K562 (cell line): Measurements from ENCODE around the gene FAM114A1. TPM values are rescaled to one million over a fixed set of nuclear protein-coding genes. Genes with fewer than 3 reads are reported as not detected.

ENCODE experiments used
- ATAC-seq: fragments of 200-7000 bp; cut with Tn5 transposase; 3 replicates; pipeline ENCODE4 v1.9.1; 2020; ENCODE audit warnings: moderate library complexity
- BruUV-seq: library from RNA; stranded (reverse); fragments of 400-500 nt; replicated peaks from 2 replicates; lab custom pipeline; 2021; lab: Mats Ljungman, UMichigan
- CTCF ChIA-PET: fragments of 300-600 bp; formaldehyde crosslinking; extraction: SDS; loops from one replicate; lab custom pipeline; 2021; ENCODE audit warnings: low intra/inter-chr PET ratio; lab: Yijun Ruan, JAX
- POLR2A ChIA-PET: fragments of 300-600, 350-650 bp; sonication (Branson Sonifier 250); formaldehyde crosslinking; extraction: SDS; loops from one replicate; lab custom pipeline; 2021; ENCODE audit warnings: antibody characterized with exemption, inconsistent platforms; lab: Yijun Ruan, JAX
- DNase-seq, 4 experiments: peaks; one replicate each; pipeline versions ENCODE4 v3.0.0 to v3.0.0-alpha.2; 2011 to 2018; ENCODE audit warnings: low spot score in 3 of 4, mixed read lengths in 3 of 4; ENCODE audit errors: extremely low read depth in 1 of 4
- FAIRE-seq: peaks from 2 replicates; lab custom pipeline; 2011; peaks lifted over from hg19 to GRCh38; lab: Jason Lieb, UNC
- H2AFZ ChIP-seq: 2 replicates; pipeline ENCODE4 v1.6.0; 2011; ENCODE audit warnings: low read depth, low read length, control low read depth, inconsistent platforms
- H3K27ac ChIP-seq: fragments of 200-600 bp; 3 replicates; pipeline ENCODE4 v1.8.0; 2011; ENCODE audit warnings: low read depth, mild to moderate bottlenecking, control low read depth, inconsistent platforms, low read length, moderate library complexity, mixed read lengths; ENCODE audit errors: extremely low read depth
- H3K27me3 ChIP-seq, 2 experiments: fragments of 300-600 bp in 1 of 2; 2 replicates in 1 of 2; 3 replicates in 1 of 2; pipeline versions ENCODE4 v1.6.0 to v1.8.0; 2011; ENCODE audit warnings: inconsistent platforms in 2 of 2, low read length in 2 of 2, mild to moderate bottlenecking in 1 of 2, mixed read lengths in 1 of 2, moderate library complexity in 1 of 2; ENCODE audit not compliant: control insufficient read depth in 2 of 2, insufficient read depth in 2 of 2
- H3K36me3 ChIP-seq: fragments of 300-600 bp; 3 replicates; pipeline ENCODE4 v1.8.0; 2011; ENCODE audit warnings: mild to moderate bottlenecking, low read length, inconsistent platforms; ENCODE audit not compliant: control insufficient read depth, insufficient read depth
- H3K4me1 ChIP-seq, 2 experiments: fragments of 200-600 bp in 1 of 2; replicated peaks in 1 of 2; 2 replicates in 1 of 2; 3 replicates in 1 of 2; pipeline versions ENCODE4 v1.5.1 to v1.8.0; 2011; ENCODE audit warnings: inconsistent platforms in 2 of 2, low read length in 2 of 2, mild to moderate bottlenecking in 1 of 2, mixed read lengths in 1 of 2, moderate library complexity in 1 of 2; ENCODE audit not compliant: control insufficient read depth in 2 of 2, insufficient read depth in 2 of 2
- H3K4me2 ChIP-seq: 2 replicates; pipeline ENCODE4 v1.6.1; 2011; ENCODE audit warnings: low read length, control low read depth, inconsistent platforms, mixed read lengths; ENCODE audit not compliant: insufficient read depth
- H3K4me3 ChIP-seq: fragments of 200-600 bp; sonication (generic), shearing (Covaris generic); 2 replicates; pipeline ENCODE4 v1.5.1; 2016; ENCODE audit warnings: control low read depth, inconsistent platforms
- H3K79me2 ChIP-seq: fragments of 200-600 bp; 3 replicates; pipeline ENCODE4 v1.8.0; 2011; ENCODE audit warnings: low read length, inconsistent platforms; ENCODE audit not compliant: control insufficient read depth, insufficient read depth
- H3K9ac ChIP-seq, 2 experiments: 2 replicates each; pipeline versions ENCODE4 v1.6.0 to v1.6.1; 2011; ENCODE audit warnings: low read depth in 2 of 2, low read length in 2 of 2, control low read depth in 1 of 2, inconsistent platforms in 1 of 2, mild to moderate bottlenecking in 1 of 2, mixed read lengths in 1 of 2; ENCODE audit not compliant: insufficient read depth in 1 of 2
- H3K9me1 ChIP-seq: one replicate; pipeline ENCODE4 v1.6.0; 2011; ENCODE audit warnings: inconsistent platforms, mild to moderate bottlenecking, low read length, moderate library complexity; ENCODE audit not compliant: control insufficient read depth, insufficient read depth
- H3K9me3 ChIP-seq: replicated peaks from 2 replicates; pipeline ENCODE4 v1.5.1; 2011; ENCODE audit warnings: low read depth, low read length, inconsistent platforms; ENCODE audit not compliant: control insufficient read depth, insufficient read depth
- H4K20me1 ChIP-seq: replicated peaks from 2 replicates; pipeline ENCODE4 v1.6.1; 2011; ENCODE audit warnings: low read length, inconsistent platforms, mixed read lengths; ENCODE audit not compliant: control insufficient read depth, insufficient read depth
- ATF4 ChIP-seq: fragments of 450-650 bp; formaldehyde crosslinking; IDR thresholded peaks from 2 replicates; pipeline ENCODE4 v1.4.0; 2022; ENCODE audit warnings: mild to moderate bottlenecking, moderate library complexity
- CREB5 ChIP-seq: fragments of 250-450 bp; sonication (Bioruptor Pico); IDR thresholded peaks from 2 replicates; pipeline ENCODE4 v1.5.0; 2020; ENCODE audit warnings: mild to moderate bottlenecking
- FOXM1 ChIP-seq, 2 experiments: fragments of 450-650 bp in 1 of 2; sonication (generic) in 1 of 2; formaldehyde crosslinking in 1 of 2; IDR thresholded peaks; 2 replicates each; pipeline versions ENCODE4 v1.6.1 to v1.9.0; 2017 to 2022; ENCODE audit warnings: low read depth in 2 of 2, mild to moderate bottlenecking in 2 of 2, missing genetic modification reagents in 1 of 2, moderate library complexity in 1 of 2
- HINFP ChIP-seq: fragments of 450-650 bp; conservative IDR thresholded peaks from 2 replicates; pipeline ENCODE4 v1.6.1; 2016; ENCODE audit warnings: missing genetic modification characterization, low read depth, mild to moderate bottlenecking, control low read depth, missing compliant biosample characterization
- ILK ChIP-seq: fragments of 450-650 bp; IDR thresholded peaks from 2 replicates; pipeline ENCODE4 v1.6.1; 2016; ENCODE audit warnings: missing genetic modification characterization, low read depth, mild to moderate bottlenecking, missing compliant biosample characterization, moderate library complexity, borderline replicate concordance
- MAFK ChIP-seq: IDR thresholded peaks from 2 replicates; pipeline ENCODE4 v1.6.1; 2011; ENCODE audit warnings: low read length, improper control_type of control experiment
- MITF ChIP-seq: IDR thresholded peaks from 2 replicates; pipeline ENCODE4 v1.6.1; 2014; ENCODE audit warnings: antibody characterized with exemption
- MYBL2 ChIP-seq, 2 experiments: fragments of 450-650 bp in 1 of 2; sonication (generic) in 1 of 2; formaldehyde crosslinking in 1 of 2; IDR thresholded peaks; 2 replicates each; pipeline versions ENCODE4 v1.6.1 to v1.8.1; 2017 to 2022; ENCODE audit warnings: borderline replicate concordance in 1 of 2, inconsistent platforms in 1 of 2, low read depth in 1 of 2, mild to moderate bottlenecking in 1 of 2, missing genetic modification reagents in 1 of 2, moderate library complexity in 1 of 2
- PTBP1 ChIP-seq: fragments of 200-400 bp; formaldehyde crosslinking; IDR thresholded peaks from 2 replicates; pipeline ENCODE4 v1.6.1; 2017; ENCODE audit warnings: low read depth, low read length
- RFX7 ChIP-seq: fragments of 250-450 bp; sonication (Bioruptor Pico); IDR thresholded peaks from 2 replicates; pipeline ENCODE4 v1.5.1; 2021; ENCODE audit warnings: mild to moderate bottlenecking
- ZBTB2 ChIP-seq: fragments of 450-650 bp; IDR thresholded peaks from 2 replicates; pipeline ENCODE4 v1.6.1; 2016; ENCODE audit warnings: antibody characterized with exemption
- ZC3H4 ChIP-seq: sonication (generic); formaldehyde crosslinking; IDR thresholded peaks from 2 replicates; pipeline ENCODE4 v1.9.0; 2021; ENCODE audit warnings: missing genetic modification reagents, borderline replicate concordance
- ZNF134 ChIP-seq: fragments of 250-450 bp; sonication (Bioruptor Pico); conservative IDR thresholded peaks from 2 replicates; pipeline ENCODE4 v1.4.0; 2020
- ZNF311 ChIP-seq: fragments of 250-450 bp; sonication (Bioruptor Pico); IDR thresholded peaks from 2 replicates; pipeline ENCODE4 v1.4.0; 2020; ENCODE audit warnings: mild to moderate bottlenecking, moderate library complexity
- ZNF75A ChIP-seq: fragments of 450-650 bp; formaldehyde crosslinking; IDR thresholded peaks from 2 replicates; pipeline ENCODE4 v1.4.0; 2020; ENCODE audit warnings: mild to moderate bottlenecking
- WGBS: fragments of 100-300 bp; shearing (Covaris generic); methylation state at CpG from one replicate; pipeline ENCODE4 v1.1.6; 2016; ENCODE audit warnings: low coverage, mixed read lengths; ENCODE audit not compliant: insufficient coverage; ENCODE audit errors: missing lambda C conversion rate; 5-methylcytosine and 5-hydroxymethylcytosine counted together
- in situ Hi-C: fragments of 300-500 bp; cut with MboI; formaldehyde crosslinking; loops from 4 replicates; pipeline ENCODE4 v1.15.0; 2018; ENCODE audit warnings: inconsistent platforms, mixed read lengths
- intact Hi-C: fragments of 100-400 bp; cut with micrococcal nuclease; formaldehyde crosslinking; loops from 2 replicates; pipeline ENCODE4 v1.14.2; 2022
- polyA plus RNA-seq, 8 experiments: library from polyadenylated mRNA; depleted of rRNA in 4 of 8; stranded (reverse) in 5 of 8; unstranded in 3 of 8; fragments of >200 nt; fragmentation: Nextera tagmentation in 2 of 8; fragmentation: Illumina TruSeq in 1 of 8; extraction: Ambion mirVana in 2 of 8; extraction: Trizol in 1 of 8; gene quantifications; 2 replicates each; pipeline versions ENCODE4 v1.2.1 to v1.2.3, GENCODE V29; 2011 to 2014; ENCODE audit warnings: inconsistent platforms in 1 of 8, missing spikeins in 1 of 8
- total RNA-seq, 7 experiments: library from RNA; depleted of rRNA in 6 of 7; stranded (reverse); fragments of >200 nt in 6 of 7; fragmentation: Illumina TruSeq in 2 of 7; extraction: Trizol in 2 of 7; gene quantifications; 2 replicates each; pipeline versions ENCODE4 v1.2.1 to v1.2.3, GENCODE V29; 2011 to 2021; ENCODE audit warnings: low replicate concordance in 1 of 7

FAM114A1 gene
- total and polyA plus RNA-seq, 9 of the 15 experiments (the other 6 are each of a cell fraction or from before 2014, with no cell fraction given): 1.8 to 12.0 (median 4.3) TPM

GRCh38 chr4:38957261-38957815 lies 89.7 kb downstream of the FAM114A1 start:
- H3K9me3 ChIP-seq: no peaks in the 10 kb centered on the region
- no peak overlapping the region for H3K27ac ChIP-seq
- FAIRE-seq (no peak), DNase-seq (no peak), ATAC-seq (no peak)
- no peaks in the 10 kb centered on the region for H3K36me3 ChIP-seq
- ChIA-PET CTCF (no interaction called here), POLR2A (interaction anchor here (2.1 kb wide), 1 partner anchor 8 kb away, joined by 8 read pairs; no protein-coding TSS in a partner anchor)
- H3K4me3 ChIP-seq: no peak overlapping the region
- H3K4me1 ChIP-seq: no peaks in the 10 kb centered on the region
- 15% methylated on average over 5 of the region's 5 CpGs for WGBS
- no peaks in the 10 kb centered on the region for H3K79me2 ChIP-seq
- in situ Hi-C loops (loop anchor here (10.0 kb wide), 1 partner anchor 677 kb away; the partner anchor contains the start of gene SMIM14), intact Hi-C loops (no loop called here)
- H3K9ac ChIP-seq: no peak overlapping the region
- no peak overlapping the region for H2AFZ ChIP-seq
- H3K4me2 ChIP-seq: no peak overlapping the region
- H4K20me1 ChIP-seq: no peaks in the 10 kb centered on the region
- no peaks in the 10 kb centered on the region for H3K9me1 ChIP-seq
- BruUV-seq: no TSS peak
- peaks cover 7 to 15% of the 10 kb centered on the region in 2 experiments; a peak in 3 of 5 replicates for H3K27me3 ChIP-seq
- no peak for TF ChIP-seq MYBL2 (IDR thresholded peaks at IDR 0.05; ENCODE audit: low read depth)
- TF ChIP-seq MYBL2 (CRISPR knock-in tag; IDR thresholded peaks at IDR 0.05; ENCODE audit: borderline replicate concordance): no peak
- TF ChIP-seq ILK: no peak
- TF ChIP-seq PTBP1: no peak
- TF ChIP-seq RFX7 (CRISPR knock-in tag): no peak
- no peak for TF ChIP-seq ATF4
- TF ChIP-seq MITF: no peak
- TF ChIP-seq ZNF311 (CRISPR knock-in tag): no peak
- TF ChIP-seq ZBTB2: no peak
- no peak for TF ChIP-seq ZNF134
- no peak for TF ChIP-seq CREB5 (CRISPR knock-in tag)
- no peak for TF ChIP-seq MAFK
- no peak for TF ChIP-seq HINFP (tag)
- TF ChIP-seq FOXM1 (IDR thresholded peaks at IDR 0.05; ENCODE audit: low read depth): no peak
- no peak for TF ChIP-seq FOXM1 (CRISPR knock-in tag; IDR thresholded peaks at IDR 0.05; ENCODE audit: low read depth)
- no peak for TF ChIP-seq ZNF75A (CRISPR knock-in tag)
- TF ChIP-seq ZC3H4 (CRISPR knock-in tag): no peak
